ENCODE data around the gene MAEA. TPM values are rescaled to one million over a fixed set of nuclear protein-coding genes. Genes with fewer than 3 reads are reported as not detected.

MAEA gene
- total RNA-seq, 2 experiments from 2014 or later, result 38.9 to 40.4 TPM

DNA sequence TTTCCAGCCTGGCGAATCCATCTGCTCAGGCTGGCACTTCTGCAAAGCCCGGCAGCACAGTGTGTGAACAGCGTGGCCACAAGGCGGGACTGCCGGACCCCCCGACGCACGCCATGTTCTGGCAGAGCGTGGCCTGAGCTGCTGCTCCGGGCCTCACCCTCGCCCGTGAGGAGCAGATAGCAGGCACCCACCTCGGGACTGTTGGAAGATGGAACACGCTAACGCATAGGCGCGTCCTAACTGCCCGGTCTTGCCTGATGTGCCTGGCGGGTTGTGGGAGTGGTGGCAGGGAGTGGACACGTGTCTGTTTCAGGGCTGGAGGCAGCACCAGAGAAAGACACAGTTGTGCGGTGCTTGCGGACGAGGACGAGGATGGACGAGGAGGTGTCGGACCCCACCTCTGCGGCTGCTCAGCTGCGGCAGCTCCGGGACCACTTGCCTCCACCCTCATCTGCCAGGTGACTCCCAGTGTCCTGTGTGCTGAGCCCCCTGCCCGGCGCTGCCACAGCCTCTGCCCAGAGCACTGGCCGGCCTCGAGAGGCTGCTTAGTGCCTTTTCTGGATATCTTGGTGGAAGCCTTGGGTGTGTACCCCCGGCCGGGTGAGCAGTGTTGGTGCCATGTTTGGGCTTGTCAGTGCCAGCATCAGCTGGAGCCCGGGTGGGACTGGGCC, 85.5 kb downstream of the MAEA start:
- no peak for ATAC-seq
- Mint-ChIP-seq H3K27ac (no peak overlapping the region), H3K36me3 (ENCODE audit: low read depth) (peaks cover 11% of the 10 kb centered on the region), H3K4me1 (no peaks in the 10 kb centered on the region), H3K27me3 (no peaks in the 10 kb centered on the region), H3K9me3 (ENCODE audit: low read depth) (no peaks in the 10 kb centered on the region), H3K4me3 (no peak overlapping the region)
- DNase-seq, result no peak
- ChIA-PET POLR2A (no interaction called here), CTCF (no interaction called here)
- intact Hi-C loops (cut with DNase I, micrococcal nuclease), result no loop called here

DNA sequence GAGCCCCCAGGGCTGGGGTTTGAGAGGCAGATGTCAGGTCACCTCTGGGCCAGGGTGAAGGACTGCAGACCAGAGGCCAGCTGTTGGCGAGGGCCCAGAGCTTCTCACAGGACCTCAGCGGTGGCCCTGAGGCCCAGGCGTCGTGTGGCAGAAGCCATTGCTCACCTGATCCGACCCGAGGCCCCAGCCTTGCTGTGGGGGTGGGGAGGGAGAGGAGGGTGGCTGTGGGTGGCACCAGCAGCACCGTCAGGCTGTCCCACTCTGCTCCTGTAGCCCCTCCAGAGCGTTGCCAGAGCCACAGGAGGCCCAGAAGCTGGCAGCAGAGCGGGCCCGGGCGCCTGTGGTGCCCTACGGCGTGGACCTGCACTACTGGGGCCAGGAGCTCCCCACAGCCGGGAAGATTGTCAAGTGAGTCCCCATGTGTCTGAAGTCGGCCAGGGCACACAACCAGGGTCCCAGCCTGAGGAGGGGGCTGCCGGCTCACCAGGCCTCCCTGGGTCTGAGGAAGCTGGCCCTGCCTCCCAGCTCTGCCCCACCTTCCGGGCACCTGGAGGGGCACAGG, 86.2 kb downstream of the MAEA start:
- ATAC-seq, result no peak
- H3K36me3 Mint-ChIP-seq (ENCODE audit: low read depth), result peaks cover 11% of the 10 kb centered on the region
- no peak overlapping the region for H3K27ac Mint-ChIP-seq
- ChIA-PET CTCF (no interaction called here), POLR2A (no interaction called here)
- no peak overlapping the region for H3K4me3 Mint-ChIP-seq
- intact Hi-C loops (cut with DNase I, micrococcal nuclease), result no loop called here
- H3K27me3 Mint-ChIP-seq, result no peaks in the 10 kb centered on the region
- H3K9me3 Mint-ChIP-seq (ENCODE audit: low read depth), result no peaks in the 10 kb centered on the region
- no peak for DNase-seq
- H3K4me1 Mint-ChIP-seq, result no peaks in the 10 kb centered on the region

DNA sequence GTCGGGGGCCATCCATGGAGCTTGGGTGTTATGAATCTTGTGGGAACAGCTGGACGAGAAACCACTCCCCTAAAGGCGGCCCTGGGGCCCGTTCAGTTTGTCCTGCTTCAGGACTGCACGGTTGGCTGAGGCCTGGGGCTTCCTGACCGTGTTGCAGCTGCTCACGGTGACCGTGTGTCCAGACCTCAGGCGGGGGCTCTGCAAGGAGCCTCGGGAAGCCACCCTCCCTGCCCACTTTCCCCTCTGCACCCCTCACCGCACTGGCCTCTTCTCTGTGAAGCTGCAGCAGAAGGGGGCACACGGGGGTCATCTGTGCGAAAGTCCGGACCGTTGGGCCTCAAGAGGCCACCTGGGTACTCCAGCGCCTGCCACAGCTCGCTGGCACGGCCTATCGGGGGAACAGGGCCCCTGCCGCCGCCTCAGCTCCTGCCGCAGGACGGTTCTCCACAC, 86.7 kb downstream of the MAEA start:
- ChIA-PET CTCF (interaction anchor here (0.6 kb wide), 1 partner anchor 292 kb away, joined by 3 read pairs; no protein-coding TSS in a partner anchor), POLR2A (no interaction called here)

DNA sequence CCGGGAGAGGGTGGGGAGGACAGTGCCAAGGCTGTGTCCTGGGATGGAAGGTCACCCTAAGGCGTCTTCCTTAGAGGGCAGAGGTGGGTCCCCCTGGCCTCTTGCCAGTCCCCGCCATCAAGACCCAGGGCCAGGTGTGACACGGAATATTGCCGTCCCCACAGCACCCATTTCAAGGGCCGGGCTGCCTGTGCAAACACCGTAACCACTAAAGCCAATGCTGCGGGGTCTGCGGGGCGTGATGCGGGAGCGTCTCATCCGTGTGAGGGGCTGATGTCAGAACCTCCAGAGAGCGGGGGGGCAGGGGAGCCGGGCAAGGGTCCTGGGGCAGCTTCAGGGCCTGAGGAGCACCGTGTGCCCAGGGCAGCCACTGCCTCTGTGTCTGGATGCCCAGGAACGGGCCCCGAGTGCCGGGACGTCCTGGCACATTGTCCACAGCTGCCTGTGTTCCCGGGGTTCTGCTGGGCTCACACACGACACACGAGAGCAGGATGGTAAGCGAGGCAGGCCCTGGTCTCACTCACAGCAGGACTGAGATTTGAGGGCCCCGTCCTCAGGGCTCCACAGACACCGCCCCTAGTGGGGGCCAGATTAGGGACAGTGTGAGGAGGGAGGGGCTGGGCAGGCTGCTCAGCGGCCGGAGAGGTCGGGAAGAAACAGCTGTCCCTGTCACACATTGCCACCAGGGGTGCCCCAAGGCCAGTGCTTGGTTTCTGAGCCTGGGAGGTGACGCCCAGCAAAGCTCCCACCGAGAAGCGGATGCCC, 87.3 kb downstream of the MAEA start:
- POLR2A ChIA-PET, result no interaction called here
- CTCF ChIA-PET, result interaction anchor here (0.6 kb wide), 1 partner anchor 291 kb away, joined by 3 read pairs; no protein-coding TSS in a partner anchor
- Mint-ChIP-seq H3K27me3 (no peaks in the 10 kb centered on the region), H3K27ac (no peak overlapping the region), H3K4me1 (no peaks in the 10 kb centered on the region), H3K9me3 (ENCODE audit: low read depth) (no peaks in the 10 kb centered on the region), H3K4me3 (no peak overlapping the region), H3K36me3 (ENCODE audit: low read depth) (peaks cover 8% of the 10 kb centered on the region)
- no peak for DNase-seq
- no peak for ATAC-seq
- intact Hi-C loops (cut with DNase I, micrococcal nuclease), result no loop called here

More for the DNA sequence above, 86.7 kb downstream of the MAEA start:
- no peak overlapping the region for H3K4me3 Mint-ChIP-seq
- DNase-seq (no peak), ATAC-seq (no peak)
- no peaks in the 10 kb centered on the region for H3K4me1 Mint-ChIP-seq
- intact Hi-C loops (cut with DNase I, micrococcal nuclease), result no loop called here
- no peaks in the 10 kb centered on the region for H3K27me3 Mint-ChIP-seq
- H3K27ac Mint-ChIP-seq, result no peak overlapping the region
- H3K9me3 Mint-ChIP-seq (ENCODE audit: low read depth), result no peaks in the 10 kb centered on the region
- peaks cover 8% of the 10 kb centered on the region for H3K36me3 Mint-ChIP-seq (ENCODE audit: low read depth)

DNA sequence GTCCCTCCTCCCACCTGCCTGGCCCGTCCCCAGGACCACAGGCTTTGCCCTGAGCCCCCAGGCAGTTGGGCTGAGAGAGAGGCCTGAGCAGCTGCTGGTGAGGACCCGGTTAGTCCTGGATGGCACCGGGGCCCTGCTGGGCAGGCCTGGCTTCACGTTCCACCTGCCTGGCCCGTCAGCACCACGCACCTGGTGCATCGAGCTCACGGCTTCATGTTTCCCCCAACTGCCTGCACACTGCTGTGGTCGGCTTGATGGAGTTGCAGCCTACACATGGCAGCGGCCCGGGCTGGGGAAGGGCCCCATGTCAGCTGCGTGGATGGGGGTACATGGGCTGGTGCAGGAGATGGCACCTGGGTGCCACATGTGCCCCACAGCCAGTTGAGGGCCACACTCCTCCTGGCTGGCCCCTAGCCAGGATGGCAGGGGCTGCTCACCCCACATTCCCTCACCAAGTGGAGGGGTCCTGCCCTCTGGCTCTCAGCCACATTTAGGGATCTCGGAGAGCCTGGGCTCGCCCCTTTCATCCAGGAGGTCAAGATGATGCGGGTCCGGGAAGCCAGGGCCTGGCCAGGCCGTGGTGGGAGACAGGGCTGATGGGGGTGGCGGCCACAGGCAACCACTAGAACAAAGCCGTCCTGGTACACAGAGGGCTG, 88.0 kb downstream of the MAEA start:
- POLR2A ChIA-PET, result no interaction called here
- Mint-ChIP-seq H3K4me3 (no peak overlapping the region), H3K36me3 (ENCODE audit: low read depth) (peaks cover 5% of the 10 kb centered on the region), H3K4me1 (no peaks in the 10 kb centered on the region), H3K27ac (no peak overlapping the region), H3K9me3 (ENCODE audit: low read depth) (no peaks in the 10 kb centered on the region), H3K27me3 (no peaks in the 10 kb centered on the region)
- CTCF ChIA-PET, result no interaction called here
- no peak for DNase-seq
- intact Hi-C loops (cut with DNase I, micrococcal nuclease), result no loop called here
- ATAC-seq, result no peak

DNA sequence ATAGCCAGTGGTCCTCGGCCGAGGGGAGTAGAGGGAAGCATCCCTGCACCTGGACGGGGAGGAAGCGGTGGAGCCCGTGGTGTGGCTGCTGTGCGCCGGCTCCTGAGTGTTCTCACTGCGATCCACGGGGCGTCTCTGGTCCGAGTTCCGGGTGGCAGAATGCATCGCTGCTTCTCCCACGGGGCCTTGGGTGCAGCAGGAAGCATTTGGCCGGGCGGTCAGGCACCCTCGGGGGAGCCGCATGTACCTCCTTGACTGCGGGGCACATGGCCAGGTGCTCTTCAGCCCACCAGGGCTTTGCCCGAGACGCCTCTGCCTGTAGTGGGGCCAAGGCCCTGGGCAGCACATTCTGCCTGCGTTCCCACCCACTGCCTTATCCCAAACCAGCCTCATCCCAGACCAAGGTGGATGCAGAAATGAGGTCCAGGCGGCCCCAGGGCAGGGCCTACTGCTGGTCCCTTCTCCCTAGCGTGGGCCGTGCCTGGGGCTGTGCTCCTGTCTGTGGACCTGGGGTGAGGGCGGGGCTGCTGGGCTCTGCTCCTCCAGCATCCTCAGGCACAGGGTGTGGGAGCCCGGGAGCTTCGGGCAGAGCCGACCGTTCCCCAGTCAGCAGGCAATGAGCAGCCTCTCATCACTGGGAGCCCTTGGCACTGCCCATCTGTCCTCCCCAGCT, 89.0 kb downstream of the MAEA start:
- Mint-ChIP-seq H3K4me3 (no peak overlapping the region), H3K4me1 (no peaks in the 10 kb centered on the region), H3K9me3 (ENCODE audit: low read depth) (no peaks in the 10 kb centered on the region), H3K27me3 (no peaks in the 10 kb centered on the region), H3K36me3 (ENCODE audit: low read depth) (peaks cover 3% of the 10 kb centered on the region), H3K27ac (no peak overlapping the region)
- ChIA-PET POLR2A (no interaction called here), CTCF (no interaction called here)
- DNase-seq (no peak), ATAC-seq (no peak)
- intact Hi-C loops (cut with DNase I, micrococcal nuclease), result no loop called here

DNA sequence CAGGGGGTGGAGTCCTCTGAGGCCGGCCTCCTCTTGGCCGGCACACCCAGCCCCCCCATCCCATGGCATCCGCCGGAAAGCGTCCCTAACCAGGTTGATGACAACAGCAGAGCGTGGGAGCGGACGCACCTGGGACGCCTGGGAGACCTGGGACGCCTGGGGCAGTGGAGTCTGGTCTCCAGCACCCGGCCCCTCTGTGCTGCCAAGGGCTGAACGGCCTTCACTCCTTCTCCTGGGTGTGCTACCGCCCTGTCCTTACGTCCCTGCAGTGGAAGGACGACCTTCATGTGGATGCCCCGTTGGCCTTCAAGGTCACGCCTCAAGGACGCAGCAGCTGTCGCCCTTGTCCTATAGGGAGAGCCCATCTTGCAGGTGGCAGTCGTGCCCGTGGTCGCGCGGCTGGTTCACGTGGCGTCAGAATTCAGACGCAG, 89.7 kb downstream of the MAEA start:
- H3K36me3 Mint-ChIP-seq (ENCODE audit: low read depth), result no peaks in the 10 kb centered on the region
- CTCF ChIA-PET, result no interaction called here
- no peaks in the 10 kb centered on the region for H3K27me3 Mint-ChIP-seq
- H3K27ac Mint-ChIP-seq, result no peak overlapping the region
- H3K9me3 Mint-ChIP-seq (ENCODE audit: low read depth), result no peaks in the 10 kb centered on the region
- intact Hi-C loops (cut with DNase I, micrococcal nuclease), result no loop called here
- no peak for DNase-seq
- POLR2A ChIA-PET, result no interaction called here
- no peaks in the 10 kb centered on the region for H3K4me1 Mint-ChIP-seq
- ATAC-seq, result no peak
- no peak overlapping the region for H3K4me3 Mint-ChIP-seq

DNA sequence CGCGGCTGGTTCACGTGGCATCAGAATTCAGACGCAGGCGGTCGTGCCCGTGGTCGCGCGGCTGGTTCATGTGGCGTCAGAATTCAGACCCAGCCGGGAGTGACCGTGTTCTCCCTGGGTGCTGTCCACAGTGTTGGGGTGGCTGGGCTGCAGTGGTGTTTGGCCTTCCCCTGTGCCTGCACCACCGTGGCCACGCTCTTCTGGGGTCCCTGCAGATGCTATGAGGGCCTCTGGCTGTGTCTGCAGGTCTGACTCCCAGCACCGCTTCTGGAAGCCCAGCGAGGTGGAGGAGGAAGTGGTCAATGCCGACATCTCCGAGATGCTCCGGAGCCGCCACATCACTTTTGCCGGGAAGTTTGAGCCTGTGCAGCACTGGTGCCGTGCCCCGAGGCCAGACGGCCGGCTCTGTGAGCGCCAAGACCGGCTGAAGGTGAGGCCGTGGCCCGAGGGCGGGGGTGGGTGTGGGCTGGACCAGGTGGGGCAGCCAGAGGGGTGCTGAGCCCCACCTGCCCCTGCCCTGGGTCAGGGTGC, 90.2 kb downstream of the MAEA start:
- Mint-ChIP-seq H3K4me1 (no peaks in the 10 kb centered on the region), H3K9me3 (ENCODE audit: low read depth) (no peaks in the 10 kb centered on the region), H3K36me3 (ENCODE audit: low read depth) (peaks cover 3% of the 10 kb centered on the region), H3K27ac (no peak overlapping the region), H3K27me3 (no peaks in the 10 kb centered on the region), H3K4me3 (no peak overlapping the region)
- POLR2A ChIA-PET, result no interaction called here
- ATAC-seq, result no peak
- DNase-seq, result no peak
- intact Hi-C loops (cut with DNase I, micrococcal nuclease), result no loop called here
- CTCF ChIA-PET, result no interaction called here

DNA sequence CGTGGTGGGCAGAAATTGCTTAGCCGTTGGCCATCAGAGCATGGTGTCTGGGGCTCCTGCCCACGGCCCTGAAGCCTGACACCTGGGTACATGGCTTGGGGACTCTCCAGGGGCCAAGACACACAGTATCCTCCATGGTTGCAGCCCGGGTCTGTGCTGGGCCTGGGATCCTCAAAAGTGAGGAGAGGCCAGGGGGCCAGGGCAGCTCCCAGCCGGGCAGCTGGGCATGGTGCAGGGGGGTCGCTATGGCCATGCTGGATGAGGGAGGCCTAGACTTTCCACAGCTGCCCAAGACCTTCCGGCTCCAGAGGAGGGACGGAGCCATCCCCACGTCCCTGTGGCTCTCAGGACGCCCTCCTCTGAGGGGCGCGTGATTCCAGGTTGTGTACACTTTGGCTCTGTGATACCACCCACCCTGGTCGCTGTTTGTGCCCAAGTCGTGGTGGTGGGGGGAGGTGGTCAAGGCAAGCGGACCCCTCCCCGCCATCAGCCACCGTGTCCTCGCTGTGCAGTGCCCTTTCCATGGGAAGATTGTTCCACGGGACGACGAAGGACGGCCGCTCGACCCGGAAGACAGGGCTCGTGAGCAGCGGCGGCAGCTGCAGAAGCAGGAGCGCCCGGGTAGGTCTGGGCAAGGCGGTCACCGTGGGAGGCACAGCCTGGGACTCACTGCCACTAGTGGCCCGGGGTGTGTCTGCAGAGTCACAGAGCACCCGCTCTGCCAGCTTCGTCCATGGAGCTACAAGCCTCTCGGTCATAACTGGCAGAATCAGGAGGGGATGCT, 90.9 kb downstream of the MAEA start:
- no peak overlapping the region for H3K27ac Mint-ChIP-seq
- intact Hi-C loops (cut with DNase I, micrococcal nuclease), result no loop called here
- H3K36me3 Mint-ChIP-seq (ENCODE audit: low read depth), result peaks cover 3% of the 10 kb centered on the region
- POLR2A ChIA-PET, result no interaction called here
- DNase-seq (no peak), ATAC-seq (no peak)
- no peaks in the 10 kb centered on the region for H3K4me1 Mint-ChIP-seq
- H3K4me3 Mint-ChIP-seq, result no peak overlapping the region
- CTCF ChIA-PET, result no interaction called here
- no peaks in the 10 kb centered on the region for H3K27me3 Mint-ChIP-seq
- H3K9me3 Mint-ChIP-seq (ENCODE audit: low read depth), result no peaks in the 10 kb centered on the region

DNA sequence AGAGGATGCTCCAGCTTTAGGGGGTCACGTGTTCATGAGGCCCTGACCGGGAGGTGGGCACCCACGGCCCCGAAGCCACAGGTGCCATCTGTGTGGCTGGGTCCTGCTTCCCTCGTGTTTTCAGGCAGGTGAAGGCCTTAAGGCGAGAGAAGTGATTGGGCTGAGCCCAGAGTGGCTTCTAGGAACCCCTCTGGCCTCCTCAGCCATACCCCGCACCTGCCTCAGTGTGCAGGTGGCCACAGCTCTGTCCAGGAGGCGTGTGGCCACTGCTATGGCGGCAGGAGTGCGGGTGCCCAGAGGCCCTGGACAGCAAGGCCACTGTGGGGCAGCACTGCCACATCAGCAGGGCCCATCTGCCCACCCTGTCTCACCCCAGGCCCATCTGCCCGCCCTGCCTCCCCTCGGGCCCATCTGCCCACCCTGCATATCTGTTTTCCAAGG, 91.5 kb downstream of the MAEA start:
- ATAC-seq (no peak), DNase-seq (no peak)
- CTCF ChIA-PET, result interaction anchor here (0.6 kb wide), 1 partner anchor 766 kb away, joined by 5 read pairs; no protein-coding TSS in a partner anchor
- peaks cover 4% of the 10 kb centered on the region for H3K36me3 Mint-ChIP-seq (ENCODE audit: low read depth)
- H3K27ac Mint-ChIP-seq, result no peak overlapping the region
- no peaks in the 10 kb centered on the region for H3K27me3 Mint-ChIP-seq
- POLR2A ChIA-PET, result no interaction called here
- H3K9me3 Mint-ChIP-seq (ENCODE audit: low read depth), result no peaks in the 10 kb centered on the region
- no peak overlapping the region for H3K4me3 Mint-ChIP-seq
- H3K4me1 Mint-ChIP-seq, result no peaks in the 10 kb centered on the region
- intact Hi-C loops (cut with DNase I, micrococcal nuclease), result no loop called here

Measured in activated CD4-positive, alpha-beta T cell treated with anti-CD3 and anti-CD28 coated beads for 36 hours (primary cell).